ENCODE measurements around the gene PABPC4L. TPM values are rescaled to one million over a fixed set of nuclear protein-coding genes. Genes with fewer than 3 reads are reported as not detected.

PABPC4L gene
- total RNA-seq, 1 experiment from 2014 or later = 3.6 TPM

- TF ChIP-seq GRHL2 (CRISPR knock-in tag; IDR thresholded peaks at IDR 0.05; ENCODE audit: insufficient replicate concordance, severe bottlenecking) = no peak
- TF ChIP-seq FOXP4 (CRISPR knock-in tag; IDR thresholded peaks at IDR 0.05) = no peak
- no peak for TF ChIP-seq ZNF232 (CRISPR knock-in tag; IDR thresholded peaks at IDR 0.05)
- no peak for TF ChIP-seq FOXK1 (CRISPR knock-in tag; IDR thresholded peaks at IDR 0.05)
- no peak for TF ChIP-seq TEAD1 (CRISPR knock-in tag; IDR thresholded peaks at IDR 0.05)
- TF ChIP-seq AFF4 (CRISPR knock-in tag; IDR thresholded peaks at IDR 0.05; ENCODE audit: borderline replicate concordance) = no peak
- TF ChIP-seq HMGXB4 (CRISPR knock-in tag; IDR thresholded peaks at IDR 0.05) = peak; percentile 66; the same call in 1 of the 2 replicates
- peak; percentile 65; the same call in 1 of the 2 replicates for TF ChIP-seq E2F5 (CRISPR knock-in tag; IDR thresholded peaks at IDR 0.05)
- no peak for TF ChIP-seq MXD4 (CRISPR knock-in tag; IDR thresholded peaks at IDR 0.05; ENCODE audit: borderline replicate concordance)
- TF ChIP-seq ZNF219 (CRISPR knock-in tag; IDR thresholded peaks at IDR 0.05; ENCODE audit: borderline replicate concordance) = 0 out of 2 replicates have a peak, but pooled peaks have one; percentile 27
- TF ChIP-seq STAT6 (CRISPR knock-in tag; conservative IDR thresholded peaks at IDR 0.05; ENCODE audit: low read depth) = no peak
- TF ChIP-seq ZNF396 (CRISPR knock-in tag; IDR thresholded peaks at IDR 0.05; ENCODE audit: borderline replicate concordance) = no peak
- 0 out of 2 replicates have a peak, but pooled peaks have one; percentile 36 for TF ChIP-seq ZNF317 (CRISPR knock-in tag; IDR thresholded peaks at IDR 0.05; ENCODE audit: borderline replicate concordance, low read depth)
- TF ChIP-seq GABPB1 (CRISPR knock-in tag; IDR thresholded peaks at IDR 0.05) = no peak
- TF ChIP-seq HMGA2 (CRISPR knock-in tag; IDR thresholded peaks at IDR 0.05) = no peak
- TF ChIP-seq SMAD3 (CRISPR knock-in tag; IDR thresholded peaks at IDR 0.05; ENCODE audit: borderline replicate concordance) = no peak
- TF ChIP-seq FOXJ3 (CRISPR knock-in tag; IDR thresholded peaks at IDR 0.05; ENCODE audit: borderline replicate concordance) = no peak
- TF ChIP-seq NFYB (CRISPR knock-in tag; conservative IDR thresholded peaks at IDR 0.05; ENCODE audit: low read depth) = no peak
- 0 out of 2 replicates have a peak, but pooled peaks have one; percentile 29 for TF ChIP-seq MYBL2 (CRISPR knock-in tag; IDR thresholded peaks at IDR 0.05)
- no peak for TF ChIP-seq SP1 (CRISPR knock-in tag; conservative IDR thresholded peaks at IDR 0.05)
- TF ChIP-seq ARID4B (CRISPR knock-in tag; IDR thresholded peaks at IDR 0.05; ENCODE audit: borderline replicate concordance) = no peak
Measured at GRCh38 chr4:134201216-134202161, at the start of gene PABPC4L (continued).
